ENCODE measurements around the gene SLC44A2.

SLC44A2 gene

DNA sequence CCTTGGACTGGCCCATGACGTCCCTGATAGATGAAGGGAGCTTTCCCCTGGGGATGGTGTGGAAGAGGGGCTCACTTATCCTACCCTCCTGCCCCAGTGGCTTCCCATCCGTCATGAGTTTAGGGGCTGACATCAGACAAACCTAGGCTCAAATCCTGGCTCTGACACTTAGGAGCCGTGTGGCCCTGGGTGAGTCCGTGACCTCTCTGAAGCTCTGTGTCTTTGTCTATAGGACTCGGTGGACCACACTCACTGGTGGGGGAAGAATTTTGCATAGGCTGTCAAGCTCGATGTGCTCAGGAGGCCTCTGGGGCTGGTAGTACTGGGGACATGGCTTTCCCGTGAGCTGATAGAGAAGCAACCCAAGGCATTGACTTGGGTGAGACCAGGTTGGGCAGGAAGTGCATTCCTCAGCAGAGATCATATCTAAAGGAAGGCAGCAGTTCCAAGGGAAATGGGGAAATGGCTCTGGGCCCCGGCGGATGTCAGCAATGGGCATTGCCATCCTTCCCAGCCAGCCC, 20.8 kb upstream of the SLC44A2 start:
- Histone ChIP-seq H3K4me1 (ENCODE audit: low read depth, poor library complexity, severe bottlenecking) (no peaks in the 10 kb centered on the region), H3K4me3 (IDR thresholded peaks at IDR 0.05; ENCODE audit: insufficient read depth, low read depth, low read length) (no peak overlapping the region), H3K27me3 (ENCODE audit: insufficient read depth, low read depth) (peaks cover 12% of the 10 kb centered on the region; the same call in 1 of the 2 replicates), H4K20me1 (ENCODE audit: insufficient read depth) (no peaks in the 10 kb centered on the region), H3K27ac (no peak overlapping the region), H3K9ac (no peak overlapping the region), H2AFZ (ENCODE audit: low read depth) (no peak overlapping the region), H3K79me2 (ENCODE audit: insufficient read depth, low read depth) (no peaks in the 10 kb centered on the region), H3K4me2 (no peak overlapping the region), H3K36me3 (ENCODE audit: insufficient read depth) (no peaks in the 10 kb centered on the region)
- TF ChIP-seq, protein P1, sequence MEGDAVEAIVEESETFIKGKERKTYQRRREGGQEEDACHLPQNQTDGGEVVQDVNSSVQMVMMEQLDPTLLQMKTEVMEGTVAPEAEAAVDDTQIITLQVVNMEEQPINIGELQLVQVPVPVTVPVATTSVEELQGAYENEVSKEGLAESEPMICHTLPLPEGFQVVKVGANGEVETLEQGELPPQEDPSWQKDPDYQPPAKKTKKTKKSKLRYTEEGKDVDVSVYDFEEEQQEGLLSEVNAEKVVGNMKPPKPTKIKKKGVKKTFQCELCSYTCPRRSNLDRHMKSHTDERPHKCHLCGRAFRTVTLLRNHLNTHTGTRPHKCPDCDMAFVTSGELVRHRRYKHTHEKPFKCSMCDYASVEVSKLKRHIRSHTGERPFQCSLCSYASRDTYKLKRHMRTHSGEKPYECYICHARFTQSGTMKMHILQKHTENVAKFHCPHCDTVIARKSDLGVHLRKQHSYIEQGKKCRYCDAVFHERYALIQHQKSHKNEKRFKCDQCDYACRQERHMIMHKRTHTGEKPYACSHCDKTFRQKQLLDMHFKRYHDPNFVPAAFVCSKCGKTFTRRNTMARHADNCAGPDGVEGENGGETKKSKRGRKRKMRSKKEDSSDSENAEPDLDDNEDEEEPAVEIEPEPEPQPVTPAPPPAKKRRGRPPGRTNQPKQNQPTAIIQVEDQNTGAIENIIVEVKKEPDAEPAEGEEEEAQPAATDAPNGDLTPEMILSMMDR (conservative IDR thresholded peaks at IDR 0.05; ENCODE audit: low read depth, low read length): no peak

DNA sequence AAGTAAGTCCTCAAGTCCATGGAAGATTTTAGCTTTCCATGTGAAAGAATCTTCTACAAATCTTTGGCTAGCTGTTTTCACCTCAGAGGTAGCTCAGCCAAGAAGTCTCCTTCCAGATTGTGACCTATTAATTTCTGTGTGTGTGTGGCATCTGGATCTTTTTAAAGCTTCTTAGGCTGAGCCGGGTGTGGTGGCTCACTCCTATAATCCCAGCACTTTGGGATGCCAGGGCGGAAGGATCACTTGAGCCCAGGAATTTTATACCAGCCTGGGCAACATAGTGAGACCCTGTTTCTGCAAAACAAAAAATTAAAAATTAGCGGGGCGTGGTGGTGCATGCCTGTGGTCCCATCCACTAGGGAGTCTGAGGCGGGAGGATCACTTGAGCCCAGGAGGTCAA, 13.4 kb upstream of the SLC44A2 start:
- no peaks in the 10 kb centered on the region for H4K20me1 ChIP-seq (ENCODE audit: insufficient read depth)
- no peak overlapping the region for H3K27ac ChIP-seq
- no peaks in the 10 kb centered on the region for H3K27me3 ChIP-seq (ENCODE audit: insufficient read depth, low read depth)
- no peak overlapping the region for H3K4me3 ChIP-seq (IDR thresholded peaks at IDR 0.05; ENCODE audit: insufficient read depth, low read depth, low read length)
- H2AFZ ChIP-seq (ENCODE audit: low read depth): no peak overlapping the region
- no peaks in the 10 kb centered on the region for H3K36me3 ChIP-seq (ENCODE audit: insufficient read depth)
- H3K9ac ChIP-seq: no peak overlapping the region
- no peaks in the 10 kb centered on the region for H3K4me1 ChIP-seq (ENCODE audit: low read depth, poor library complexity, severe bottlenecking)
- H3K79me2 ChIP-seq (ENCODE audit: insufficient read depth, low read depth): no peaks in the 10 kb centered on the region
- TF ChIP-seq, protein P1 (conservative IDR thresholded peaks at IDR 0.05; ENCODE audit: low read depth, low read length): no peak
- H3K4me2 ChIP-seq: no peak overlapping the region

DNA sequence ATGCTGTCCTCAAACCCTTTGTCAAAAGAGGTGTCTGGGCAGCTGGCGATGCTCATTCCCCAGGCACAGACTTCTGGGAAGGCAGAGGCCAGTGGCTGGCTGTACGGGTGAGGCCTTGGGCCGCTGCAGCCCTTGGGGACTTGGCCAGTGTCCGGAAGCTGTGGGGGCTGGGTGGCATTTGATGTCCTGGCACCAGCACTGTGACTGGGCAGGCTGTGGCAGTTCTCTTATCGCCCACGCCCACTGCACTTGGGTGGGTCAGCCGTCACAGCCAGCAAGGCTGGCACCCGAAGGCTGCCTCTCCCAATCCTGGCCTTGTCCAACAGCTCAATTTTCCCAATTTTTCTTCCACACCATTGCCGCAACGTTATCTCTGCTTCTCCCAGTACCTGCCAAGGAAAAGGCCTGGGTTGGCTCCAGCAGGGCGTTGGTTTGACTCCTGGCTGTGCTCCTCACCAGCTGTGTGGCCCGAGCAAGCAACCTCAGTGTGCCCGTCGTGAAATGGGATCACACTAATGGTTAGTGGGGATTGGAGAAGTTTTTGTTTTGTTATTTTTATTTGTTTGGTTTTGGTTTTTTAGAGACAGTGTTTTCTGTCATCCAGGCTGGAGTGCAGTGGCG, 12.7 kb upstream of the SLC44A2 start:
- TF ChIP-seq, protein P1 (conservative IDR thresholded peaks at IDR 0.05; ENCODE audit: low read depth, low read length): no peak
- Histone ChIP-seq H2AFZ (ENCODE audit: low read depth) (no peak overlapping the region), H3K27me3 (ENCODE audit: insufficient read depth, low read depth) (no peaks in the 10 kb centered on the region), H3K27ac (no peak overlapping the region), H3K4me1 (ENCODE audit: low read depth, poor library complexity, severe bottlenecking) (no peaks in the 10 kb centered on the region), H3K36me3 (ENCODE audit: insufficient read depth) (no peaks in the 10 kb centered on the region), H3K79me2 (ENCODE audit: insufficient read depth, low read depth) (no peaks in the 10 kb centered on the region), H3K4me2 (no peak overlapping the region), H3K4me3 (IDR thresholded peaks at IDR 0.05; ENCODE audit: insufficient read depth, low read depth, low read length) (no peak overlapping the region), H3K9ac (no peak overlapping the region), H4K20me1 (ENCODE audit: insufficient read depth) (no peaks in the 10 kb centered on the region)

DNA sequence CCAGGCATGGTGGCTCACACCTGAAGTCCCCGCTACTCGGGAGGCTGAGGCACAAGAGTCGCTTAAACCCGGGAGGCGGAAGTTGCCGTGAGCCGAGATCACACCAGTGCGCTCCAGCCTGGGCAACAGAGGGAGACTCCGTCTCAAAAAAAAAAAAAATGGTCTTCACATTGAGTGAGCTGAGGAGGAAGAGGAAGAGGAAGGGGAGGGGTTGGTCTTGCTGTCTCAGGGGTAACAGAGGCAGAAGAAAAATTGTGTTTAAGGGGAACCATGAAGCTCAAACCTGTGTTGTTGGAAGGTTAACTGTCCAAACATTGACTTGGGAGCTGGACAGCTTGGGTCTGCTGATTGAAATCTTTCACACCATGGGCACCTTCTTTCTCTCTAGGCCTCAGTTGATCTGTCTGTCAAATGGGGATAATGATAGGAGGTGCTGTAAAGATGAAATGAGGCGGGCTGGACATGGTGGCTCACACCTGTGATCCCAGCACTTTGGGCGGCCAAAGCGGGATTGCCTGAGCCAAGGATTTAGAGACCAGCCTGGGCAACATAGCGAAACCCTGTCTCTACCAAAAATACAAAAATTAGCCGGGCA, 9.8 kb upstream of the SLC44A2 start:
- no peaks in the 10 kb centered on the region for H4K20me1 ChIP-seq (ENCODE audit: insufficient read depth)
- H3K4me2 ChIP-seq: no peak overlapping the region
- H3K4me1 ChIP-seq (ENCODE audit: low read depth, poor library complexity, severe bottlenecking): no peaks in the 10 kb centered on the region
- no peak overlapping the region for H3K4me3 ChIP-seq (IDR thresholded peaks at IDR 0.05; ENCODE audit: insufficient read depth, low read depth, low read length)
- no peaks in the 10 kb centered on the region for H3K36me3 ChIP-seq (ENCODE audit: insufficient read depth)
- H3K27me3 ChIP-seq (ENCODE audit: insufficient read depth, low read depth): no peaks in the 10 kb centered on the region
- H3K27ac ChIP-seq: no peak overlapping the region
- no peak overlapping the region for H3K9ac ChIP-seq
- TF ChIP-seq, protein P1 (conservative IDR thresholded peaks at IDR 0.05; ENCODE audit: low read depth, low read length): no peak
- H2AFZ ChIP-seq (ENCODE audit: low read depth): no peak overlapping the region
- no peaks in the 10 kb centered on the region for H3K79me2 ChIP-seq (ENCODE audit: insufficient read depth, low read depth)

All from KMS-11 (cell line).